GM18868 (cell line): Measurements from ENCODE around the gene OR52K2.
"Not testable (repeated sequence)": the region's sequence is repeated elsewhere in the genome, so short reads cannot be mapped to it uniquely, and the experiment has no call there.

ENCODE experiments used
- ATAC-seq: cut with Tn5 transposase; IDR thresholded peaks from one replicate; pipeline ENCODE4 v1.9.1; 2021; ENCODE audit warnings: mild to moderate bottlenecking, moderate library complexity; ENCODE audit not compliant: unreplicated experiment

OR52K2 gene

GRCh38 chr11:4479644-4480043, 30.5 kb downstream of the OR52K2 start:
- ATAC-seq: no peak

- no peak for ATAC-seq
Observed at GRCh38 chr11:4480577-4481239, 31.6 kb downstream of the OR52K2 start.

GRCh38 chr11:4481240-4481582, 32.1 kb downstream of the OR52K2 start:
- no peak for ATAC-seq

GRCh38 chr11:4482445-4482844, 33.4 kb downstream of the OR52K2 start, which contains the start of gene OR52K1:
Gene OR52K1, plus strand, starts transcription at chr11:4482646. Its CDS starts 6,255 bp downstream, at chr11:4488901.
- ATAC-seq: no peak

GRCh38 chr11:4484310-4484709, 35.2 kb downstream of the OR52K2 start:
- no peak for ATAC-seq

GRCh38 chr11:4491405-4491804, 42.3 kb downstream of the OR52K2 start:
- ATAC-seq: not testable (repeated sequence)

GRCh38 chr11:4491878-4492606, 42.9 kb downstream of the OR52K2 start:
- no peak for ATAC-seq

GRCh38 chr11:4493480-4493818, 44.4 kb downstream of the OR52K2 start:
- no peak for ATAC-seq

- ATAC-seq: no peak
Observed at GRCh38 chr11:4495487-4495886, 46.4 kb downstream of the OR52K2 start.

GRCh38 chr11:4495986-4496385, 46.9 kb downstream of the OR52K2 start:
- ATAC-seq: no peak

GRCh38 chr11:4496557-4497248, 47.6 kb downstream of the OR52K2 start:
- no peak for ATAC-seq
